CD4-positive, alpha-beta T cell treated with Interleukin-12 subunit alpha and Interleukin-12 subunit beta, for 1 hour (primary cell): ENCODE data around the gene CNPY1.
"Not testable (repeated sequence)": the region's sequence is repeated elsewhere in the genome, so short reads cannot be mapped to it uniquely, and the experiment has no call there.

Experiments
- DNase-seq: peaks from one replicate; pipeline ENCODE4 v3.0.0-alpha.2; 2020

Gene CNPY1

DNA sequence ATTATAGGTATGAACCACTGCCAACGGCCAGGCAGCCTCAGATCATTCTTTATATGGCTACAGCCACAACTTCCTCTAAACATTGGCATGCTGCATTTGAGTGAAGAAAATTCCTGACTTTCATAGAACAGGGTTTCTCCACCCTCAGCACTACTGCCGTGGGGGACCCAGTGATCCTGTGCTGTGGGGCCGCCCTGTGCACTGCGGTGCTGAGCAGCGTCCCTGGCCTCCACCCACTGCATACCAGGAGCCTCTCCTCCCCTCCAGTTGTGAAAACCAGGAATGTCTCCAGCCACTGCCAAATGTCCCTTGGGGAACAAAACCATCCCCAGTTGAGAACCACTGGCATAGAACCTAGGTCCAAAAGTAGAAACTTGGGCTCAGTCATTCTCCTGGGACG lies 15.8 kb downstream of the CNPY1 start:
- no peak for DNase-seq

- DNase-seq: no peak
Measured at GRCh38 chr7:155529845-155530244, 16.5 kb downstream of the CNPY1 start.

DNA sequence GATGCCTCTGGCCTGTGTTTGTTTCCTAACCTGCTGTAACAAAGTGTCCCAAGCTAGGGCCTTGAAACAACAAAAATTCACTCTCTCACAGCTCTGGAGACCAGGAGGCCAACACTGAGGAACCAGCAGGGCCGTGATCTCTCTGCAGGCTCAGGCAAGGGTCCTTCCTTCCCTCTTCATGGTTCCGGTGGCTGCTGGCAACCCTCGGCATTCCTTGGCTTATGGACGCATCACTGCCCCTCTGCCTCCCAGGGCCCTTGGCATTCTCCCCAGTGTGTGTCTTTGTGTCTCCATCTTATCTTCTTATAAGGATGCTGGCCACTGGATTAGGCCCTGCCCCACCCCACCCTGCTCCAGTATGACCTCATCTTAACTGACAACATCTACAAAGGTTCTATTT lies 17.0 kb downstream of the CNPY1 start:
- DNase-seq: no peak

DNA sequence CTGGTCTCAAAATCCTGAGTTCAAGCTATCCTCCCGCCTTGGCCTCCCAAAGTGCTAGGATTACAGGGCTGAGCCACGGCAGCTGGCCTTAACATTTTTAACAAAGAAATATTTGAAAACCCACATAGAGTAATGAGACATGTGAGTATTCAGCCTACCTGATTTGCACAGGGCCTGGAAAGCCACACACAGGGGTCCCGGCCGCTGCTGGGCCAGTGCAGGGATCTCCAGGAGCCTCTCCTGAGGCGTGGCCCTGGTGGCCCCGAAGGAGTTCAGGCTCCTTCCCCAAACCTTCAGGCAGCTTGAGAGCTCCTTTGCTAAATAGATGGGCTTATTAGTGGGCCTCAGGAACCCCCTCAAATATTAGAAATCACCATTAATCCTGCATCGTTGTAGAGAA lies 18.7 kb downstream of the CNPY1 start:
- DNase-seq: no peak

- no peak for DNase-seq
Measured at GRCh38 chr7:155526225-155526624, 20.1 kb downstream of the CNPY1 start.

DNA sequence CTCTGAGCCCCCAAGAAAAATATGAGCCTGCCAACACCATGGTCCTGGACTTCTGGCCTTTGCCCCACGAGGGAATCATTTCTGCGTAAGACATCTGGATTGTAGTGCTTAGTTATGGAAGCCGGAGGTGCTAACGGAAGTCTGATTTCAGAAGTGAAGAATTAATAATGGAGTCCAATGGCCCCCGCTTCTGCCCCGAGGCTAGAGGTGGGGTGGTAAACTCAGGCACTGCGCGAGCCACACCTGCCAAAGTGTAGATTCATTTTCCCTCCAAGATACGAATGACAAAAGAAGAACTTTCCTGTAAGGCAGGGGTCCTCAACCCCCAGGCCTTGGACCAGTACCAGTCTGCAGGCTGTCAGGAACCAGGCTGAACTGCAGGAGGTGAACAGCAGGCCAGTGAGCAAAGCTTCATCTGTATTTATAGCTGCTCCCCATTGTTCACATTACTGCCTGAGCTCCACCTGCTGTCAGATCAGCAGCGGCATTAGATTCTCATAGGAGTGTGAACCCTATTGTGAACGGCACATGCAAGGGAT lies 22.3 kb downstream of the CNPY1 start:
- DNase-seq: no peak

- no peak for DNase-seq
Measured at GRCh38 chr7:155523168-155523675, 23.1 kb downstream of the CNPY1 start.

DNA sequence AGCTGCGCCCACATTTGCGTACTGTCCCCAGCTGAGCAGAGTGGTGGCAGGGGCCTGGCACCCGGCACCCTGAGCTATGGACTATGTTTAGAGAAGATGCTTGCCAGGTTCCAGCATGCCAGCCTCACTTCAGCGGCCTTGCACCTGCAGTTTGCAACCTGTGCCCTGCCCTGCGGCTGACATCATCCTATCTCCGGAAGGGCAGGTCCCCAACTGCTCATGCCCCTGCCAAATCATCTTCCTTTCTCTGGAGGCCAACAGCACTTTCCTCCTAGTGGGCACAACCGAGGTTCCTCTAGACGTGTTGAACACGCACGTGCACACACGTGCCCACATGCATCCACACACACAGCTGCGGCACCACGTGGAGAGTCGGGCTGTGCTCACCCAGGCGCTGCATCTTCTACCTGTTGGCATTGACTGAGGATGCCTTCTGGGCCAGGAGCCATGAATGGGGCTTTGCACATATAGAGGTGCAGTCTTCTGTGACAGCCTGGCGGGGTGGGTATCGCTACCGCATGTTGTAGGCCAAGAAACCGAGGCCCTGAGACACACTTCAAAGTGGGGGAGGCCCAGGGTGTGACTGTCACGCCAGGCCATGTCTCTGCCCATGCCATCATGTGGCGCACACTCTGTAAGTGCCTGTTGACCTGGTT lies 24.5 kb downstream of the CNPY1 start:
- DNase-seq: no peak

GRCh38 chr7:155521007-155521742 lies 25.2 kb downstream of the CNPY1 start:
- DNase-seq: no peak

DNA sequence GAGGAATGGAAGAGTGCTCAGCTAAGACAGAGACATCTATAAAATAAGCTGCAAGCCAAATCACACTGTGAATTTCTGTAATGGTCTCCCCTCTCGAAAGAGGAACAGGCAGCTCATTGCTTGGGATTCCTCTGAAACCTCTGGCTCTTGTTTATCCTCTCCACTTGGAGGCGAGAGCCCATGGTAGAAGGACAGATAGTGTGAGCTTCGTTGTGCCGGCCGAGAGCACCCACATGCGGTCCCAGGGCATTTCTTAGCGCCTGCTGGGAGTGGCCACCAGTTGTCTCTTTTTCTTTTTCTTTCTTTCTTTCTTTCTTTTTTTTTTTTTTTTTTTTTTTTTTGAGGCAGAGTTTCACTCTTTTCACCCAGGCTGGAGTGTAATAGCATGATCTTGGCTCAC lies 26.2 kb downstream of the CNPY1 start:
- no peak for DNase-seq

- not testable (repeated sequence) for DNase-seq
Measured at GRCh38 chr7:155519358-155519757, 27.0 kb downstream of the CNPY1 start.

GRCh38 chr7:155518633-155519032 lies 27.7 kb downstream of the CNPY1 start:
- DNase-seq: no peak

DNA sequence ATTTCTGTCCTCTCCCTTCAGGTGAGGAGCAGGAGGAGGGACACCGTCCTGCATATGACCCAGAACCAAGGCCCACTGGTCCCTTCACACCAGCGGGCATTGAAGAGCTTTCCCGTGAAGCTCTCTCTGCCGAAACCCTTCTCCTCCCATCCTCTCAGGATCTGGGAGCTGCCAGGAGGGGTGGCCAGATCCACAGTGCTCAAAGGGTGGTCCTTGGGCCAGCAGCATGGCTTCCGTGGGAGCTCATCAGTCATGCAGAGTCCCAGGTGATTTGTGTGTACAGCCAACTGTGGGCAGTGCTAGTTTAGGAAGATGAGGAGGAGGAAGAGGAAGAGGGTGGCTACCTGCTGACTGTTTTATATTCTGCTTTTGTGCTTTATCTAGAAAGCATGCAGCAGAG lies 28.4 kb downstream of the CNPY1 start:
- no peak for DNase-seq

- DNase-seq: no peak
Measured at GRCh38 chr7:155517452-155517851, 28.9 kb downstream of the CNPY1 start.

DNA sequence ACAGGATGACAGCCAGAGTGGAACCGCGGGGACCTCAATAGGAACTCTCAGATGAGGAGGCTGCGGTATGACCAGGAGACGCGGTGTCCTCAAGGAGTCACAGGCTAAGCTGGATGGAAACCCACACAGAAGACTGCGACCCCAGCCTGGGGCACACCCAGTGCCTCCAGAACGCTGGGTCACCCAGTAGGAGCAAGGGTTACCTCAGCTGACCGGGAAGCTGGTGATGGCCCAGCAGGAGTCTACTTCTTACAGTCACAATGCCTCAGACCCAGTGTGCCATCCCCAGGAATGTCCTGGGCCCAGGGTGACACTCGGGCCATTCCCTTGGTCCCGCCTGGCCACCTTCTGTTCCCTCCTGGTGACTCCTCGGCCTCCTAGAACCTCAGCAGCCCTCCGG lies 29.9 kb downstream of the CNPY1 start:
- no peak for DNase-seq

GRCh38 chr7:155515318-155515717 lies 31.0 kb downstream of the CNPY1 start:
- no peak for DNase-seq

DNA sequence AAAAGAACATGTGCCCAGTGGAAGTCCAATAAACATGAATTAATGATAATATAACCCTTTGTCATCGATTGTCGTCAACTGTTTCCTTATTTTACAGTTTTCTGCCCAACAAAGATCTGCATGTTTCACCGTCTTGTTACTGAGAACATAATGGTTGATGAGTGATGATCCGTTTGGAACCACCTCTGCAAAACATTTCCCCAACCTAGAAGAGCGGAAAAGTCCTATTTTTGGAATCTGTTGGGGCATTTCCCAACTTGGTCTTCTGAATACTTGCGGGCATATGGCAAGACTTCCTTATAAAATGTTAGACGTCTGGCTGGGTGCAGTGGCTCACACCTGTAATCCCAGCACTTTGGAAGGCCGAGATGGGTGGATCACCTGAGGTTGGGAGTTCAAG lies 32.1 kb downstream of the CNPY1 start:
- DNase-seq: no peak

- no peak for DNase-seq
Measured at GRCh38 chr7:155513543-155514285, 32.6 kb downstream of the CNPY1 start.

DNA sequence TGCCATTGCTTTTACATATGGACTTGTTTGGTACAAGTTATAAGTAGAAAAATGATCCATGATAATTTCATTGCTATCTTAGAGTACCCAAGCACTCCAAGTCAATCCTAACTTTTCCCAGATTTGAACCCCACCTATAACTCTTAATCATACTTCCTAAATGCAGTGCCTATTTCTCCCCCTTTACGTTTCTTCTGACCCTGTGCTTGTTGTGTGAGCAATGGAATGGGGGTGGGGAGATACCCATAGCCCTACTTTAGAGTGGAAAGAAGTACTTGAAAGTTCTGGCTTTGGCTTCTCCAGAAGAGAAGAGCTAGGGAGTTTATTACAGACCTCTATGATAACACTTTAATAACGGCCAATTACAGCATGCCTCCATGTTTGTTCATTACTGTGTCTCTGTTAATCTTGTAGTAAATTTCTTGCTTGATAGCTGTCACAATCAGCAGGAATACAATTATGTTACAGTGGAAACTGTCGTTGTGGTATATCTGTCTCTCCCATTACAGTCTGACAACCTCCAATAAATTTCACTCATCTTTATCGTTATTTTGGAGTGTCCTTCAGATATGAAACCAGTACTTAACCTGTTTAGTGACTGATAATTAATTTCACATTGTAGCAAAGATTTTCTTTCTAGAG lies 34.0 kb downstream of the CNPY1 start:
- no peak for DNase-seq

DNA sequence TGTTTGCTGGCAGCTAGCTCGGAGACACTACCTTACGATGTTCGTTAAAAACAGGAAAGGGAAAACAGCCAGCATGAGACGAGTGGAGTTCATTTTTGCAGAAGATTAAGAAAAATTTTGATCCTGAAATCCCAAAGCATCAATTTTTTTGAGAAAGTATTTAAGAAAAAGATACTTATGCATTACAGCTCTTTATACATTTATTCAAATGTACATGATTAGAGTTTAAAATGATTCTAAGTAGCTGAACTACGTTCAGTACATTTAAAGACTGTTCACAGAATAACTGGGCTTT lies 34.7 kb downstream of the CNPY1 start:
- no peak for DNase-seq

GRCh38 chr7:155510975-155511701 lies 35.2 kb downstream of the CNPY1 start:
- no peak for DNase-seq

GRCh38 chr7:155509725-155510551 lies 36.4 kb downstream of the CNPY1 start:
- no peak for DNase-seq
